ENCODE measurements around the gene SLC27A5.

- TF ChIP-seq CTCF (IDR thresholded peaks at IDR 0.05) (no peak), POLR2A (IDR thresholded peaks at IDR 0.05) (no peak)
Observed at GRCh38 chr19:58560921-58561320, 49.1 kb upstream of the SLC27A5 start.

Measured in body of pancreas (tissue), 4 donors.